ENCODE results near the gene BCO1. TPM values are rescaled to one million over a fixed set of nuclear protein-coding genes. Genes with fewer than 3 reads are reported as not detected.

The BCO1 gene
- total RNA-seq, 1 donor: not detected

GRCh38 chr16:81241706-81242105 lies 3.2 kb downstream of the BCO1 start:
- H3K4me3 ChIP-seq (ENCODE audit: low read depth, low read length): no peak overlapping the region
- TF ChIP-seq, protein P1, sequence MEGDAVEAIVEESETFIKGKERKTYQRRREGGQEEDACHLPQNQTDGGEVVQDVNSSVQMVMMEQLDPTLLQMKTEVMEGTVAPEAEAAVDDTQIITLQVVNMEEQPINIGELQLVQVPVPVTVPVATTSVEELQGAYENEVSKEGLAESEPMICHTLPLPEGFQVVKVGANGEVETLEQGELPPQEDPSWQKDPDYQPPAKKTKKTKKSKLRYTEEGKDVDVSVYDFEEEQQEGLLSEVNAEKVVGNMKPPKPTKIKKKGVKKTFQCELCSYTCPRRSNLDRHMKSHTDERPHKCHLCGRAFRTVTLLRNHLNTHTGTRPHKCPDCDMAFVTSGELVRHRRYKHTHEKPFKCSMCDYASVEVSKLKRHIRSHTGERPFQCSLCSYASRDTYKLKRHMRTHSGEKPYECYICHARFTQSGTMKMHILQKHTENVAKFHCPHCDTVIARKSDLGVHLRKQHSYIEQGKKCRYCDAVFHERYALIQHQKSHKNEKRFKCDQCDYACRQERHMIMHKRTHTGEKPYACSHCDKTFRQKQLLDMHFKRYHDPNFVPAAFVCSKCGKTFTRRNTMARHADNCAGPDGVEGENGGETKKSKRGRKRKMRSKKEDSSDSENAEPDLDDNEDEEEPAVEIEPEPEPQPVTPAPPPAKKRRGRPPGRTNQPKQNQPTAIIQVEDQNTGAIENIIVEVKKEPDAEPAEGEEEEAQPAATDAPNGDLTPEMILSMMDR (IDR thresholded peaks at IDR 0.05; ENCODE audit: insufficient read depth, low read length): no peak
- no peak for DNase-seq (ENCODE audit: low read depth)

GRCh38 chr16:81242977-81243618 lies 4.6 kb downstream of the BCO1 start:
- no peak for DNase-seq (ENCODE audit: low read depth)
- H3K4me3 ChIP-seq (ENCODE audit: low read depth, low read length): no peak overlapping the region
- TF ChIP-seq, protein P1 (IDR thresholded peaks at IDR 0.05; ENCODE audit: insufficient read depth, low read length): no peak

DNA sequence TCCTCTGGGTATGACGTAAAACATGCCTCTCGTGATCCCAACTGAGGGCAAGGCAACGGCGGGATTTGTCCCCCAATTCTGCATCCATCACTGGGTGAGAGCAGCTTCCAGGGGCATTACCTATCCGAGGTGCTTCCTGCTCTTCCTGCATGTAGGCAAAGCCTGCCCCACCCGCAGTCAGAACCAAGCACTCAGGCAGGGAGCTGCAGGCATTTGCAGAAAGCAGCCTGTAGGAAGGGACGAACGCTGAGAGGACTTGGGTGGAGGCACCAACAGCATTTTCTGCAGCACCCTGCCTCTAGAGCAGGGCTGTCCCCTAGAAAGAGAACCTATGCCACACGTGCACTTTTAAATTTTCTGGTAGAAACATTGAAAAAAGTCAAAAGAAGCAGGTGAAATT lies 5.5 kb downstream of the BCO1 start:
- H3K4me3 ChIP-seq (ENCODE audit: low read depth, low read length): no peak overlapping the region
- no peak for DNase-seq (ENCODE audit: low read depth)
- TF ChIP-seq, protein P1 (IDR thresholded peaks at IDR 0.05; ENCODE audit: insufficient read depth, low read length): no peak

DNA sequence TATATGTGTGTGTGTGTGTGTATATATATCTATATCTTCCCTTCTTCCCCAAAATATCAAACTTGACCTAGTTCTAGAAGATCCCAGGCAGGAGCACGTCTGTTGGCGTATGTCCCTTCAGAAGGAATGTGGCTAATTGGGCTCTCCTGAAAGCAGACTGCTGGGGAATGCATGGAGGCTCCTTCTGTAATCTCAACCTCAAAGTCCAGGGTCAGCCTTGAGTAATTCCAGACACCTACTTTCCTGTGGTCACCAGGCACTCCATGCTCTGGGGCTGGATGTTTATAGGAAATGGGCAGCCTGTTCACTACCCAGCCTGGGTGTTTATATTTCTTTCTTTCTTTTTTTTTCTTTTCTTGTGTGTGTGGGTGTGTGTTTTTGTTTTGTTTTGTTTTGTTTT lies 13.4 kb downstream of the BCO1 start:
- TF ChIP-seq, protein P1 (IDR thresholded peaks at IDR 0.05; ENCODE audit: insufficient read depth, low read length): no peak
- DNase-seq (ENCODE audit: low read depth): peak; percentile 64
- H3K4me3 ChIP-seq (ENCODE audit: low read depth, low read length): no peak overlapping the region

DNA sequence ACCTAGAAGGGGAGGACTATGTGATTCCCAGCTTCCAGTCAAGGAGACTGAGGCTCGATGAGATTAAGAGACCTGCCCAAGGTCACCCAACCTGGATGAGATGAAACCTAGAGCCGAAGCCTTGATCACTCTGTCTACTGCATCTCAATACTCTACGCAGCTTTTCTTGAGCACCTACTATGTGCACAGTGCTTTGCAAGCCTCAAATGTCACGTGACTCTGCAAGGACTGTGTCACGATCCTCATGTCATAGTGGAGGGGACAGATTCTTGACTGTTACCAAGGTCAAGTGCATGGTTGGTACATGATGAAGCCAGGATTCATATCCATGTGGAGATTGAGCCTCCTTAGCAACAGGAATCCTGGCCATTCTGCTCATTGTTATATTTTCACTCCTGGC lies 14.7 kb downstream of the BCO1 start:
- TF ChIP-seq, protein P1 (IDR thresholded peaks at IDR 0.05; ENCODE audit: insufficient read depth, low read length): no peak
- no peak overlapping the region for H3K4me3 ChIP-seq (ENCODE audit: low read depth, low read length)
- no peak for DNase-seq (ENCODE audit: low read depth)

DNA sequence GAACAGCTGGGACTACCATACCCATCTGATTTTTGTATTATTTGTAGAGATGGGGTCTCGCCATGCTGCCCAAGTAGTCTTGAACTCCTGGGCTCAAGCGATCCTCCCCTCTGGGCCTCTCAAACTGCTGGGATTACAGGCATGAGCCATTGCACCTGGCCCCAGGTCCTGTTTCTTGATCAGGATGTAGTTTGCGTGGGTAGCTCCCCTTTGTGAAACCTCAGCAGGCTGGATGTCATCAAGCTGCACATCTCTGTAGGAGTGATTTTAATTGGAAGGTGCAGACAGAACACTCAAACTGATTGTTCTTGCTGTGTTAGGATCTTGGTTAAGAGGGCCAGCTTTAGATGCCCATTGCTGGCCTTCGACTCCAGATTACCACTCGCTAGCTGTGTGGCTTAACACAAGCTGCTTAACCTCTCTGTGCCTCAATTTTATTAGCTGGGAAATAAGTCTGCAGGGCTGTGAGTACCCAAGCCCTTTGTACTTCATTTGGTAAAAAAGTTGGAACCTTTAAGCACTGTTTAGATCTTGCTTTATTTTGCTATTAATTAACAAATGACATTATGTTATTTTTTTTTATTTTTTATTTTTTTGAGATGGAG lies 16.5 kb downstream of the BCO1 start:
- H3K4me3 ChIP-seq (ENCODE audit: low read depth, low read length): no peak overlapping the region
- TF ChIP-seq, protein P1 (IDR thresholded peaks at IDR 0.05; ENCODE audit: insufficient read depth, low read length): no peak
- no peak for DNase-seq (ENCODE audit: low read depth)
